CD1c-positive myeloid dendritic cell (primary cell): Measurements from ENCODE around the gene INO80.
A peak's percentile ranks its signal among the peaks of the same experiment; 100 is the strongest.

Source experiments
- DNase-seq: peaks from one replicate; pipeline ENCODE4 v3.0.0-alpha.2; 2016; ENCODE audit errors: extremely low spot score

The INO80 gene

DNA sequence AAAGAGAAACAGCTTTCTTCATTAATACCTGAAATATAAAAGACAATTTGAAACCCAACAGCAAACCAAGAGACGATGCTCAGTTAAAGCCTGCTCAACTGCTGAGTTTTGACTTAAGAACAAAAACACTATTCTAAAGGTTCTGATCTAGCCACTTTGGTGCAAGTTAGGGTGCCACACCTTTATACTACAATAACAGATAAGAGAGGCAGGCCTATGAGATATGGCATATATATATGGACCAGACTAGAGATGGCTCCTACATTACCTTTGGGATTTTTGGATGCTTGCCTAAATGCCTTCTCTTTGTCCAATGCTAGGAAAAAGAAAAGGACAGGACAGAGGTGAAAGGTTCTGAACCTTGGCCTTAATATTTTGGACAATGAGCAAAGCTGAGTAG is 68.6 kb downstream of the INO80 start:
- DNase-seq: no peak

DNA sequence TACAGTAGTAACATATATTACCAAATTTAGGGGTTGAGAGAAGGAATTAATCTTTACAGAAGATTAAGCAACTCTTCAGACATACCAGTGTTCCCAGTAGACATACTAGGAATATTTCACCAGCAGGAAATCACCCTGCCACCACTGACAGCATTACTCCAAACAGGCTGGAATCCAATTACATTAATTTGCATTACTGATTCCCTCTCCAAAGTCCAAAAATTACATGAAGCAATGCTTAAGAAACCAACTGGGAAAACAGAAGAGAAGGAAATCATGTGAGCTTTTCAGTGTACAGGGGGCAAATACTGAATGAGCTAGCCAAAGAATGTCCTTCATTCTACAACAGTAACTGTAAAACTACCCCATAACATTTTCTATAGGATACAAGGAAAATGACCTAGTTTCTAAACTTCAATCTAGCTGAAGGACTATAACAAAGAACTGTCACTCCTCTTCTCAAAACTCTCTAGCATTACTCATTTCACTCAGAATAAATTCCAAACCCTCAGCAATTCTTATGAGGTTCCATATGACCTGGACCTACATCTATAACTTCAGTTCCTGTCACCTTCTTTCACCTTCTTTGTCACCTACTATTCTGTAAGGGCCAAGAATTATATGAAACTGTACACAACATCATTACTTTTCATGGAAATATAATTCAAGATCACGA is 72.7 kb downstream of the INO80 start:
- no peak for DNase-seq

GRCh38 chr15:41042851-41043250 is 73.2 kb downstream of the INO80 start:
- no peak for DNase-seq

DNA sequence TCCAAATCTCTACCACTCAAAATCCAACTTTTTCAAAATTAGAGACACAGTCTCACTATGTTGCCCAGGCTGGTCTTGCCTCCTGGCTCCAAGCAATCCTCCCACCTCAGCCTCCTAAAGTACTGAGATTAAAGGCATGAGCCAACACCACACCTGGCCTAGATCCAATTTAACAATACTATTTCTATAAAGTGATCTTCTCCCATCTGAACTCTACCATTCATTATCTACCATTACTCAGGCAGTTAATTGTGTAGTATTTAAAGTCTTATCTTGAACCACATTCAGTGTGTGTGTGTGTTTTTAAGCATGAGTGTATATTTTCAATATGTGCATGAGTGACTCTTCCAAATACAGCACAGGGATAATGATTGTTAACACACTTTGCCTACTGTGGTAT is 77.0 kb downstream of the INO80 start:
- no peak for DNase-seq

DNA sequence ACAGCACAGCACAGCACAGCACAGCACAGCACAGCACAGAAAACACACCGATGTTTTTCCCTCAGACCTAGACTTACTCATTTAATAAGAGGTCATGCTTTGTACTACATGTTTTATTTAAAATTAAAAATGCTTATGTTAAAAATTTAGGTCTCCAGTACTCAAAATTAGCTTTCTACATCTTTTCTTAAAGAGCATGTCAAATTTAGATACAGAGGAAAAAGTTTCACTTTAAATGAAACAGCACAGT is 84.1 kb downstream of the INO80 start:
- DNase-seq: no peak

- no peak for DNase-seq
Measured at GRCh38 chr15:41031232-41032078, 84.6 kb downstream of the INO80 start.

GRCh38 chr15:41028853-41029252 is 87.2 kb downstream of the INO80 start:
- DNase-seq: no peak

DNA sequence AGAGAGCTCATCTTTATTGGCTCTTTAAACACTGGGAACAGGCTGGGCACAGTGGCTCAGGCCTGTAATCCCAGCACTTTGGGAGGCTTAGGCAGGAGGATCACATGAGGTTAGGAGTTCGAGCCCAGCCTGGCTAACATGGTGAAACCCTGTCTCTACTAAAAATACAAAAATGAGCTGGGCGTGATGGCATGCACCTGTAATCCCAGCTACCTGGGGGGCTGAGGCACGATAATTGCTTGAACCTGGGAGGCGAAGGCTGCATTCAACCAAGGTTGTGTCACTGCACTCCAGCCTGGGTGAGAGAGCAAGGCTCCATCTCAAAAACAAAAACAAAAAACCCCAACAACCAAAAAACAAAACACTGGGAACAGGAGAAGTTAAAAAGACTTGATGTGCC is 90.7 kb downstream of the INO80 start:
- no peak for DNase-seq

GRCh38 chr15:41024885-41025284 is 91.2 kb downstream of the INO80 start:
- DNase-seq: no peak

- DNase-seq: no peak
Measured at GRCh38 chr15:41024131-41024530, 91.9 kb downstream of the INO80 start.

DNA sequence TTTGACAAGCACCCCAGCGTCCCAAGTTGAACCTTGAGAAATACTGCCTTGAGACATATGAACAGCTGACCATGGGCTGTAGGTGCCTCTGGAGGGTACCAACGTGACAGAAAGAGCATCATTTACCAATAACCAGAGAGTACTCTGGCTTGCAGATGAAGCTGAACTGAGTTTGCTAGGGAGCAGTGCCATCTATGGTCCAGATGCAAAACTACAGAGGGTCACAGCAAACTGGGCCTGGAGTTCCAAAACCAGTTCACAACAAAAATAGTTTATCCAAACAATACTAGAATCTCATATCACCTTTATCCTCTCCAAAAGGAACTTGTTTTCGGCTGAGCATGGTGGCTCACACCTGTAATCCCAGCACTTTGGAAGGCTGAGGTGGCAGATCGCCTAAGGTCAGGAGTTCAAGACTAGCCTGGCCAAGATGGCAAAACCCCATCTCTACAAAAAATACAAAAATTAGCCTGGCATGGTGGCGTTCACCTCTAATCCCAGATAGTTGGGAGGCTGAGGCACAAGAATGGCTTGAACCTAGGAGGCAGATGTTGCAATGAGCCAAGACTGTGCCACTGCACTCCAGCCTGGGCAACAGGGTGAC is 93.5 kb downstream of the INO80 start:
- peak; percentile 43 for DNase-seq

DNA sequence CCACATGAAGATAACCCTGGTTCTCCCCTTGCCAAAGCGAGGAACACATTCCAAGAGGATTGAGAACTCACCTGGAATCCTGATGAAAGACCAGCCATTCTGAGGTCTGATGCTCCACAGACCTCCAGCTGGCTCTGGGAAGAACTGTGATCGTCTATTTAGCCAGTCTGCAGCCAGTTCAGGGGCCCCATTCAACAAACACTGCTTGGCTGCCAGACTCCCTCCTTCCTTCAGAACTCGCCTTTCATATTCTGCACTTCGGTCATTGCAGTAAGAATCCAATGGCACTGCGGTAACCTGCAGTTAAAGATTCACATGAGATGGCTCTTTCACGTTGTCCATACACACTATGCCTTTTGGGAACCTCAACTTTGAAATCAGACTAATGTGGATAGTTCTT is 95.3 kb downstream of the INO80 start:
- no peak for DNase-seq

GRCh38 chr15:41020311-41020710 is 95.8 kb downstream of the INO80 start:
- DNase-seq: no peak

GRCh38 chr15:41019174-41019573 is 96.9 kb downstream of the INO80 start:
- no peak for DNase-seq

GRCh38 chr15:41018534-41018933 is 97.5 kb downstream of the INO80 start:
- DNase-seq: no peak

DNA sequence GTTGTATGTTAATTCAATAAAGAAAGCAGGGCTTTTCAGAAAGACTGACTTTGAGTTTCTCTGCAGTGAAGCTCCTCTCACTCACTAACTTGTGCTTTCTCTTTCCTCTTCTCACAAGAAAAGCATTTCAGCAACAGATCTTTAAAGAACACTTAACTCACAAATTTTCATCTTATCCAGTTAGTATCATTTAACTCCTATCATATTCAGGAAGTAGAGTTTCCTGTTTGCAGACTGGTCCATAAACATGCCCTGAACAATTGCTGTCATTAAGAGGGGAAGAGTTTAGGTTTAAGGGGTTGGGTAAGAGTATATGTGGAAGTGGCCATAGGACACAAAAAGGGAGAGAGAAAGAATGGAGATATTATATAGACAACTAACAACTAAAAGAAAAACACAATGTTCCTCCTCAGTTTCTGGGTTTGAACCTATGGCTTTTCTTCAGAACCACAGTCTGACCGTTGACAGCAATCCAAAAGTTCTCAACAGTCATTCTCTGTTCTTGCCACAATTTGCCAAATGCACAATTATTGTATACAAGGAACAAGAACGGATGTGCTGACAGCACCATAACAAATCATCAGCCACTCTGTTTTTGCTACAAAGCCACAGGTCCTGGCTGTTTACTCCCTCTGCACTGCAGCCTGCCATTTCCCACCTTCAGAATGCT is 98.9 kb downstream of the INO80 start:
- peak; percentile 19 for DNase-seq

- peak; percentile 94 for DNase-seq
Measured at GRCh38 chr15:41013691-41014414, 102.2 kb downstream of the INO80 start.

GRCh38 chr15:41011055-41011815 is 104.8 kb downstream of the INO80 start:
- no peak for DNase-seq

GRCh38 chr15:41010345-41010744 is 105.7 kb downstream of the INO80 start:
- no peak for DNase-seq

DNA sequence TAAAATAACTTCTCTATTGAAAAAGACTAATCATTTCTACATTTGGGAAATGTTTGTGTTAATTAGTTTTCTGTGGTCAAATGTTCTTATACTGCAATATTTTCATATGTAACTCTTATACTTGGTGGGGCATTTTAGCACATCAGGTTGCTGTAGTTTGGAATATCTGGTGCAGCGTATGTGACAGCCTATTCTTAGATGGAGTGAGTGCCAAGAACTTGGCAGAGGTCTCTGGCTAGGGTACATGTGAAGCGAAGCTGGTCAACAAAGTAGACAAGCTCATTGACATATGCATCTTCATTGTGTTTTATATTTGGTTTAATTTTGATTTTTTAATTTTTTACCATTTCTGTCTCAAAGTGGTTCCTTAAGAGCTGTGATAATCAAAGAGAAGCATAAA is 109.6 kb downstream of the INO80 start:
- DNase-seq: no peak

- DNase-seq: no peak
Measured at GRCh38 chr15:41004490-41004889, 111.6 kb downstream of the INO80 start.
